ENCODE data around the gene SLC9A9. TPM values are rescaled to one million over a fixed set of nuclear protein-coding genes. Genes with fewer than 3 reads are reported as not detected.

The SLC9A9 gene
- total and polyA plus RNA-seq, 2 donors (not counting 1 experiment from before 2014, with no cell fraction given) = 14.3 to 74.0 TPM

- Histone ChIP-seq H3K27ac (ENCODE audit: insufficient read depth, low read length) (no peak overlapping the region), H3K27me3 (ENCODE audit: control insufficient read depth, insufficient read depth, low read length) (no peaks in the 10 kb centered on the region)
- DNase-seq (ENCODE audit: low read depth in 2 of 2) = no peak
These were observed 175.7 kb downstream of the SLC9A9 start for GRCh38 chr3:143672396-143673165.

GRCh38 chr3:143671626-143672025, 176.6 kb downstream of the SLC9A9 start:
- no peak for DNase-seq (ENCODE audit: low read depth in 2 of 2)

More at GRCh38 chr3:143672396-143673165, 175.7 kb downstream of the SLC9A9 start:
- H4K20me1 ChIP-seq (ENCODE audit: control insufficient read depth, extremely low read depth, insufficient read depth, low read length) = no peaks in the 10 kb centered on the region
- H3K4me2 ChIP-seq (ENCODE audit: extremely low read depth, insufficient read depth, low read length) = no peak overlapping the region
- H3K4me1 ChIP-seq (ENCODE audit: control insufficient read depth, extremely low read depth, insufficient read depth, low read length) = no peaks in the 10 kb centered on the region
- no peaks in the 10 kb centered on the region for H3K9me3 ChIP-seq (ENCODE audit: control insufficient read depth, insufficient read depth, low read depth, low read length)
- TF ChIP-seq EZH2 (IDR thresholded peaks at IDR 0.05; ENCODE audit: low read length, missing control alignments) = no peak
- no peak for TF ChIP-seq CTCF (conservative IDR thresholded peaks at IDR 0.05 in 1 of 2, IDR thresholded peaks at IDR 0.05 in 1 of 2; ENCODE audit: low read depth in 1 of 2, low read length in 2 of 2)
- H3K36me3 ChIP-seq (ENCODE audit: control insufficient read depth, insufficient read depth, low read length) = no peaks in the 10 kb centered on the region
- H2AFZ ChIP-seq (ENCODE audit: low read length) = no peak overlapping the region
- no peak overlapping the region for H3K4me3 ChIP-seq (replicated peaks in 1 of 4; ENCODE audit: control extremely low read depth in 1 of 4, insufficient read depth in 1 of 4, low read depth in 3 of 4, low read length in 4 of 4)
- no peaks in the 10 kb centered on the region for H3K79me2 ChIP-seq (ENCODE audit: control insufficient read depth, insufficient read depth, low read length)
- H3K9ac ChIP-seq (ENCODE audit: insufficient read depth, low read length) = no peak overlapping the region

More at GRCh38 chr3:143671626-143672025, 176.6 kb downstream of the SLC9A9 start:
- no peaks in the 10 kb centered on the region for H3K27me3 ChIP-seq (ENCODE audit: control insufficient read depth, insufficient read depth, low read length)
- H3K36me3 ChIP-seq (ENCODE audit: control insufficient read depth, insufficient read depth, low read length) = no peaks in the 10 kb centered on the region
- H3K27ac ChIP-seq (ENCODE audit: insufficient read depth, low read length) = no peak overlapping the region
- no peak overlapping the region for H3K4me3 ChIP-seq (replicated peaks in 1 of 4; ENCODE audit: control extremely low read depth in 1 of 4, insufficient read depth in 1 of 4, low read depth in 3 of 4, low read length in 4 of 4)
- no peaks in the 10 kb centered on the region for H3K9me3 ChIP-seq (ENCODE audit: control insufficient read depth, insufficient read depth, low read depth, low read length)
- no peaks in the 10 kb centered on the region for H4K20me1 ChIP-seq (ENCODE audit: control insufficient read depth, extremely low read depth, insufficient read depth, low read length)
- no peak for TF ChIP-seq EZH2 (IDR thresholded peaks at IDR 0.05; ENCODE audit: low read length, missing control alignments)
- TF ChIP-seq CTCF (conservative IDR thresholded peaks at IDR 0.05 in 1 of 2, IDR thresholded peaks at IDR 0.05 in 1 of 2; ENCODE audit: low read depth in 1 of 2, low read length in 2 of 2) = no peak
- H3K4me2 ChIP-seq (ENCODE audit: extremely low read depth, insufficient read depth, low read length) = no peak overlapping the region
- H2AFZ ChIP-seq (ENCODE audit: low read length) = no peak overlapping the region
- no peaks in the 10 kb centered on the region for H3K4me1 ChIP-seq (ENCODE audit: control insufficient read depth, extremely low read depth, insufficient read depth, low read length)
- H3K79me2 ChIP-seq (ENCODE audit: control insufficient read depth, insufficient read depth, low read length) = no peaks in the 10 kb centered on the region
- no peak overlapping the region for H3K9ac ChIP-seq (ENCODE audit: insufficient read depth, low read length)

Data from fibroblast of lung (primary cell).